NCI-H345 treated with DMSO at 0.1 percent for 48 hours (cell line): ENCODE data around the gene RPGRIP1L.
"Not testable (repeated sequence)": the region's sequence is repeated elsewhere in the genome, so short reads cannot be mapped to it uniquely, and the experiment has no call there.

ENCODE experiments used
- DNase-seq: peaks from one replicate; lab custom pipeline; 2025; ENCODE audit not compliant: unreplicated experiment; lab: John Stamatoyannopoulos, UW

Gene RPGRIP1L

GRCh38 chr16:53713403-53714204, 9.9 kb upstream of the RPGRIP1L start:
- DNase-seq, result no peak

GRCh38 chr16:53712065-53712464, 8.4 kb upstream of the RPGRIP1L start:
- no peak for DNase-seq

- no peak for DNase-seq
Observed at GRCh38 chr16:53711390-53711789, 7.7 kb upstream of the RPGRIP1L start.

GRCh38 chr16:53708490-53708889, 4.8 kb upstream of the RPGRIP1L start:
- no peak for DNase-seq

- no peak for DNase-seq
Observed at GRCh38 chr16:53707671-53708070, 4.0 kb upstream of the RPGRIP1L start.

GRCh38 chr16:53704445-53704813, 770 bp upstream of the RPGRIP1L start:
- no peak for DNase-seq

- DNase-seq, result not testable (repeated sequence)
Observed at GRCh38 chr16:53698271-53698670, 5.4 kb downstream of the RPGRIP1L start.

- no peak for DNase-seq
Observed at GRCh38 chr16:53695070-53695469, 8.6 kb downstream of the RPGRIP1L start.

GRCh38 chr16:53693320-53693719, 10.3 kb downstream of the RPGRIP1L start:
- DNase-seq, result no peak

GRCh38 chr16:53692146-53692545, 11.5 kb downstream of the RPGRIP1L start:
- DNase-seq, result no peak

GRCh38 chr16:53690771-53691170, 12.9 kb downstream of the RPGRIP1L start:
- DNase-seq, result no peak

GRCh38 chr16:53689636-53690035, 14.0 kb downstream of the RPGRIP1L start:
- DNase-seq, result no peak

- DNase-seq, result no peak
Observed at GRCh38 chr16:53686710-53687109, 16.9 kb downstream of the RPGRIP1L start.

- not testable (repeated sequence) for DNase-seq
Observed at GRCh38 chr16:53685334-53685733, 18.3 kb downstream of the RPGRIP1L start.

- DNase-seq, result no peak
Observed at GRCh38 chr16:53681354-53681753, 22.3 kb downstream of the RPGRIP1L start.

- DNase-seq, result no peak
Observed at GRCh38 chr16:53680756-53681155, 22.9 kb downstream of the RPGRIP1L start.

- DNase-seq, result no peak
Observed at GRCh38 chr16:53678756-53679343, 24.8 kb downstream of the RPGRIP1L start.

- DNase-seq, result no peak
Observed at GRCh38 chr16:53678155-53678554, 25.5 kb downstream of the RPGRIP1L start.

- no peak for DNase-seq
Observed at GRCh38 chr16:53673189-53673588, 30.5 kb downstream of the RPGRIP1L start.

- DNase-seq, result no peak
Observed at GRCh38 chr16:53672461-53672860, 31.2 kb downstream of the RPGRIP1L start.

- DNase-seq, result no peak
Observed at GRCh38 chr16:53668869-53669268, 34.8 kb downstream of the RPGRIP1L start.

GRCh38 chr16:53666786-53667415, 36.8 kb downstream of the RPGRIP1L start:
- DNase-seq, result no peak
